Calu3 (cell line): ENCODE measurements around the gene MTMR3. TPM values are rescaled to one million over a fixed set of nuclear protein-coding genes. Genes with fewer than 3 reads are reported as not detected.

Experiments used
- BruUV-seq: library from RNA; stranded (reverse); fragments of 400-500 nt; replicated peaks from 2 replicates; lab custom pipeline; 2021; lab: Mats Ljungman, UMichigan
- CTCF ChIA-PET: fragments of 300-600 bp; sonication (Branson Sonifier 250); formaldehyde crosslinking; loops from one replicate; lab custom pipeline; 2022; ENCODE audit warnings: antibody characterized with exemption; lab: Charles Lee
- DNase-seq: peaks from one replicate; pipeline ENCODE4 v3.0.0; 2022
- H3K27ac Mint-ChIP-seq: one replicate; pipeline ENCODE4 v1.8.0; 2022; ENCODE audit warnings: mixed read lengths; ENCODE audit not compliant: unreplicated experiment
- H3K27me3 Mint-ChIP-seq: one replicate; pipeline ENCODE4 v1.8.0; 2022; ENCODE audit warnings: mixed read lengths; ENCODE audit not compliant: unreplicated experiment
- H3K36me3 Mint-ChIP-seq: one replicate; pipeline ENCODE4 v1.8.0; 2022; ENCODE audit warnings: mild to moderate bottlenecking, moderate library complexity, mixed read lengths; ENCODE audit not compliant: insufficient read depth, unreplicated experiment
- H3K4me1 Mint-ChIP-seq: one replicate; pipeline ENCODE4 v1.8.0; 2022; ENCODE audit warnings: mild to moderate bottlenecking, low read depth, mixed read lengths; ENCODE audit not compliant: unreplicated experiment
- H3K4me3 Mint-ChIP-seq: one replicate; pipeline ENCODE4 v1.8.0; 2022; ENCODE audit warnings: mild to moderate bottlenecking, low read depth, moderate library complexity, mixed read lengths; ENCODE audit not compliant: unreplicated experiment
- H3K9me3 Mint-ChIP-seq: one replicate; pipeline ENCODE4 v1.8.0; 2022; ENCODE audit warnings: low read depth, mixed read lengths; ENCODE audit not compliant: unreplicated experiment
- CTCF ChIP-seq: fragments of 200-600 bp; IDR thresholded peaks from one replicate; pipeline ENCODE4 v1.8.0; 2022; ENCODE audit warnings: antibody characterized with exemption; ENCODE audit not compliant: unreplicated experiment
- intact Hi-C: fragments of 100-400 bp; cut with micrococcal nuclease; formaldehyde crosslinking; loops from one replicate; pipeline ENCODE4 v1.10.0; 2022; ENCODE audit not compliant: unreplicated experiment
- total RNA-seq: library from RNA; stranded (reverse); gene quantifications from 2 replicates; pipeline ENCODE4 v1.2.3, GENCODE V29; 2022

The MTMR3 gene
- total RNA-seq, 1 experiment from 2014 or later: 34.5 TPM

DNA sequence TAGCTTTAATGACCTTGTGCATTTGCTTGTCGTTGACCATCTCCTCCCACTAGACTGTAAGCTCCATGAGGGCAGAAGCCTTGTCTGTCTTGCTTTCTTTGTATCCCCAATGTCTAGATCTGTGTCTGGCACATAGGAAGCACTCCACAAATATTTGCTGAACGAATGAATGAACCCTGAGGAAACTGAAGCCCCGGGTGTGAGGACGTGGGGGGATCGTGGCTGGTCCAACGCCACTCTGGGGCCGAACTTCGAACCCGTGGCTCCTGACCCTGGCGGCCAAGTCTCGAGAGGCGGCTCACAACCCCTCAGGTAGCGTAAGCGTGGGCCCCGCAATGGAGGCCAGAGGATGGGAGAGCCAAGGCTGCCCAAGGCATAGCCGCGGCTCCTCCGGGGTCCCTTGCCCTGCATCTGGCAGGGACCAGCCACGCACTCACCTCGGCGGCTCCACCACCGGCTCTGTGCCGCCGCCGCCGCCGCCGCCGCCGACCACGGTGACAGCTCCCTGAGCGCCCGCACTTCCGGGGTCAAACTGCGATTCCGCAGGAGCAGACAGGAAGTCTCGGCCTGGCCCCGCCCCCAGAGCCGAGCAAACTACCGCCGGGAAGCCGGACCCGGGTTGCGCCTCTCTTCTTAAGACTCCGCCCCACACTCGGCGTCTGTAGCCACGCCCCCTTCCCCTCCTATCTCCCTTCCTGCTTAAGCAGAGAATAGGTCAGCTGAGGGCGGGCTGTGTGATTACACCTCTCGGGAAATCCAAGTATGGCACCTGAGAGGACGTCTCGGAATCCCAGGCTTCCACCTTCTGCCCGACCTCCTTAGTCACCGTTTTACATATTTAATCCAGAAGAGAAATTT lies 45.0 kb upstream of the MTMR3 start, which contains the start of gene ASCC2:
ASCC2 (minus strand) TSS at position 534 of the 858 bp plus-strand sequence. CDS start 5,949 bp downstream, outside the sequence.
- TF ChIP-seq CTCF: no peak
- BruUV-seq: TSS peak; percentile 59
- peak; percentile 99 for DNase-seq
- CTCF ChIA-PET: interaction anchor here (0.7 to 1.7 kb wide), 4 partner anchors 9 to 167 kb away, joined by 3 to 5 read pairs (median 3); partner anchors contain the start of gene MTMR3
- intact Hi-C loops: no loop called here
- Mint-ChIP-seq H3K27ac (peak within 1 kb of the TSS; percentile 70), H3K9me3 (no peaks in the 10 kb centered on the region), H3K27me3 (no peaks in the 10 kb centered on the region), H3K4me1 (peaks cover 31% of the 10 kb centered on the region), H3K4me3 (peak within 1 kb of the TSS; percentile 81), H3K36me3 (peaks cover 37% of the 10 kb centered on the region)

GRCh38 chr22:29838599-29838956 lies 44.4 kb upstream of the MTMR3 start:
- intact Hi-C loops: no loop called here
- Mint-ChIP-seq H3K27ac (peak overlapping the region; percentile 70), H3K36me3 (peaks cover 32% of the 10 kb centered on the region), H3K9me3 (no peaks in the 10 kb centered on the region), H3K27me3 (no peaks in the 10 kb centered on the region), H3K4me3 (peak overlapping the region; percentile 81), H3K4me1 (peaks cover 31% of the 10 kb centered on the region)
- no peak for DNase-seq
- CTCF ChIA-PET: interaction anchor here (1.7 kb wide), 1 partner anchor 167 kb away, joined by 5 read pairs; no protein-coding TSS in a partner anchor
- no TSS peak for BruUV-seq
- TF ChIP-seq CTCF: no peak

DNA sequence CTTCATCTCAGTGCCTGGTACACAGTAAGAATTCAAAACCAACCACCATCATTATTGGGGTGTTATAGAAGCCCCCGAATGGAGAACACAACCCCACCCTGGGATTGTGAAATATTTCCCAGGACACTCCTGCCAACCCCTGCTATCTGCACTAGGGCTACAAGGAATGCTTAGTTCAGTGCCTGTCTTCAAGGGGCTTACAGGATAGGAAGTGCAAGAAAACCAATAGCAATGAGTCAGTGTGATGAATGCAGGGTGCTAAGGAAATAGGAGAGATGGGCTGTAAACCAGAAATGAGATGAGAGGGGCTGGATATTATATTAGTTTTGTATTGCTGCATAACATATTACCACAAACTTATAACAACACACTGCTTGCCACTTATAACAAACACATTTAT lies 43.9 kb upstream of the MTMR3 start:
- no TSS peak for BruUV-seq
- peaks cover 31% of the 10 kb centered on the region for H3K4me1 Mint-ChIP-seq
- H3K4me3 Mint-ChIP-seq: peak overlapping the region; percentile 81
- no peaks in the 10 kb centered on the region for H3K27me3 Mint-ChIP-seq
- no peak for TF ChIP-seq CTCF
- H3K27ac Mint-ChIP-seq: peak overlapping the region; percentile 70
- no peak for DNase-seq
- H3K9me3 Mint-ChIP-seq: no peaks in the 10 kb centered on the region
- CTCF ChIA-PET: no interaction called here
- intact Hi-C loops: no loop called here
- H3K36me3 Mint-ChIP-seq: peaks cover 30% of the 10 kb centered on the region

- Mint-ChIP-seq H3K36me3 (peaks cover 27% of the 10 kb centered on the region), H3K27ac (no peak overlapping the region), H3K4me1 (peaks cover 31% of the 10 kb centered on the region), H3K9me3 (no peaks in the 10 kb centered on the region), H3K27me3 (no peaks in the 10 kb centered on the region), H3K4me3 (no peak overlapping the region)
- no peak for DNase-seq
- BruUV-seq: no TSS peak
- CTCF ChIA-PET: no interaction called here
- no peak for TF ChIP-seq CTCF
- intact Hi-C loops: no loop called here
Observed at GRCh38 chr22:29840498-29840897, 42.5 kb upstream of the MTMR3 start.
